Measurements from ENCODE around the gene TM4SF1. TPM values are rescaled to one million over a fixed set of nuclear protein-coding genes. Genes with fewer than 3 reads are reported as not detected.

Gene TM4SF1
- polyA plus RNA-seq, 10 donors = 35.7 to 54.8 (median 43.3) TPM

GRCh38 chr3:149376718-149377407 is 586 bp downstream of the TM4SF1 start:
- DNase-seq = peak in 2 of 3 donors; percentile 27 to 59

- DNase-seq = no peak
These were observed 1.8 kb downstream of the TM4SF1 start for GRCh38 chr3:149375501-149376196.

DNA sequence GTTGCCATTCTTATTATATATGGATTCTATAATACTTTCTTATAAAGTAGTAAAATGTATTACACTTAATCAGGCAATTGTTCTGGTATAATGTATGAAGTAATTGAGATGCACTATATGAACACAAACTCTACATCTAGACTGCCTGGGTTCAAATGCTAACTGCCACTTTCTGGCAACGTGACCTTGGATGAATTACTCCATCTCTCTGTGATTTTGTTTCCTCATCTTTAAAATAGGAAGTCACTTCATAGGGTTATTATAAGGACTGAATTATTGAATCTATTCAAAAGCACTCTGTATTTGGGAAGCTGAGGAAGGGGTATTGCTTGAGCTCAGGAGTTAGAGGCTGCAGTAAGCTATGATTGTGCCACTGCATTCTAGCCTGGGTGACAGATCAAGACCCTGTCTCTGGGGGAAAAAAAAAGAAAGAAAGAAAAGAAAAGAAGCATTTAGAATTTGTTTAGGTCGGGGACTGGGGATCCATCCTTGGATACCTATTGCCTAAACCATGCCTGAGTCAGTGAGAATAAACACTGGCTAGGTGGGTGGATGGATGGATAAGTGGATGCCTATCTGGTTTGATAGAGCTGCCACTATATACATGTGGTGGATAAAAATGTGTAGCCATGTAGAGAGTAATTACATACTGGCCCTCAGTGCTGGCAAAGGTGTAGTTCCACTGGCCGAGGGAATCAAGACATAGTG is 2.5 kb downstream of the TM4SF1 start:
- no peak for DNase-seq

- no peak for DNase-seq
These were observed 3.1 kb downstream of the TM4SF1 start for GRCh38 chr3:149374391-149374790.

DNA sequence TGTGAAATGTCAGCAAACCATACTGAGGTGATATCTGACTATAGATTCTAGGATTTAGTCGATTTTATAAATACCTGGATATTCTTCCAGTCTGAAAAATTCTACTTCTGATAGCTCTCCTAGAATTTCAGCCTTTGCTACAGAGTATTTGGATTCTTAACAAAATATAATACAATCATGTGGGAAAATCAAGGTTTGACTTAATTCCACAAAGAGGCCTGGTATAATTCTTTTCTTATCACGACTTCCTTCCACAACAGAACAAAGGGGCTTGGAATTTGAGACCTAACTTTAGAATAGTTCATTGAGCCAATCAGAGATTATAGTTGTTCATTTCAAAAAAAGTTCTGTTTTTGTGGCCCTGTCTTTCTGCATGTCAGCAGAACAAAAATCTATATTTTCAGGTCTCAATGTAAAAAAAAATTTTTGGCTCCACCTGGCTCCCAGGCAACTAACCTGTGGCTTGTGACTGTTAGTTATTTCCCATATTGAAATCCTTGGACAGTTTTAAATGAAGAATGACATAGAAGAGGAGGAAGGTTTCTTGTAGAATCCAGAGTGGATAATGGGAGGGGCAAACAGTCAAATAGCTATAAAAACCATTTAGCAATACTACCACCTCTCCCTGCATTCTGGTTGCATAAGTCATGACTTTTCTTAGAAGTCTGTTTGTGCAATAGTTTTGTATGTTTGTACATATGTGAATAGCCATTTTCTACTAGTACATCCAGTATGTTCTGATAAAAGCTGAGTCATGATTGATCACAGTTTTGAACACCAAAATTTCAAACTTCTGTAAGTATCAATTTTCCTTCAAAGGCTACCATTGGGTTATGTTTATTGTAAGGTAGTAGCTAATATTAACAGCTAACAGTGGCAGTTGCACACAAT is 4.0 kb downstream of the TM4SF1 start:
- no peak for DNase-seq

DNA sequence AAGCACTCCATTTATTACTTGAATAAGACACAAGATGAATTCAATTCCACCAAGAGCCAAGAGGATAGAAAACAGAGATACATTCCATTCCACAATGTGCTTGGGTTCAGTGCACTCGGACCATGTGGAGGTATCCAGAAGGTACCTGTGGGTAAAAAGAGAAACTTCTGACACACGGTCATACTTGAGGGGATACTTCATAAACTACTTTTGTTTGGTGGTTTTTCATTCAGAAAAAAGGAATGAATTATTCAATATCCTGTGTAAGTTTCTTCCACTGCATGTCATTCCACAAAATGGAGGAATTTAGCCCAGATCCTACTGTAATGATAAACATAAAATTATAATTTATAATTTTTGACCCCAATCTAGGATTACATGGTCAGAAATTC is 5.7 kb downstream of the TM4SF1 start:
- no peak for DNase-seq

DNA sequence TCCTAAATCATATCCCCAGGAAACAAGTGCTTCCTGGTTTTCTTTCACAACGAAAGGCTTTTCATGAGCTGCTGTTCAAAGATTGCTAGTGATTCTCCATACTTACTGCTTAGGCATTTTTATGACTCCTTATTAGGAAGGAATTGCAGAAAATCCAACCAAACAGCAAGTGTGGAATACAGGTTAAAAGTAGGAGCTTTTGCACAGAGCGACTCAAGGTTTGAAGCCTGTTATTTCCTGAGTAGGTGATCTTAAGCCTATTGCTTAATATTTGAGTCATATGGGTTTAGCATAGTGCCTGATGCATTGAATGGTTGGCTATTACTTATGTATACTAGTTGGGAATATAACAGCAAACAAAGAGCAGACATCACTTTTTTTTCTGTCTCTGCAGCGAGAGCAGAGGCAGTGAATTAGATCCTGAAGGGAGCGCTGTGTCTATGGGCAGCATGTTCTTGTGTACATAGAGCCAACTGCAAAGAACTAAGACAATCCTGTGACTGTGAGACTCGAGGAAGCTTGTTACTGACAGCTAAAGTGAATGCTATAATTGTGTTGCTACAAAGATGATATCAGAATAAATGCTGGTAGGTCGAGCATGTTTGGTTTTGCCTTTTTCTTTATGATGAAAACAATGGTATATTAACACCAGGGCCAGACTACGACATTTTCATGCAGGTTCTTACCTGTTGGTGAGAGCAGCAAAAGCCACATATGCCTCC is 6.3 kb downstream of the TM4SF1 start:
- DNase-seq = no peak

- DNase-seq = no peak
These were observed 7.2 kb downstream of the TM4SF1 start for GRCh38 chr3:149369991-149370866.

DNA sequence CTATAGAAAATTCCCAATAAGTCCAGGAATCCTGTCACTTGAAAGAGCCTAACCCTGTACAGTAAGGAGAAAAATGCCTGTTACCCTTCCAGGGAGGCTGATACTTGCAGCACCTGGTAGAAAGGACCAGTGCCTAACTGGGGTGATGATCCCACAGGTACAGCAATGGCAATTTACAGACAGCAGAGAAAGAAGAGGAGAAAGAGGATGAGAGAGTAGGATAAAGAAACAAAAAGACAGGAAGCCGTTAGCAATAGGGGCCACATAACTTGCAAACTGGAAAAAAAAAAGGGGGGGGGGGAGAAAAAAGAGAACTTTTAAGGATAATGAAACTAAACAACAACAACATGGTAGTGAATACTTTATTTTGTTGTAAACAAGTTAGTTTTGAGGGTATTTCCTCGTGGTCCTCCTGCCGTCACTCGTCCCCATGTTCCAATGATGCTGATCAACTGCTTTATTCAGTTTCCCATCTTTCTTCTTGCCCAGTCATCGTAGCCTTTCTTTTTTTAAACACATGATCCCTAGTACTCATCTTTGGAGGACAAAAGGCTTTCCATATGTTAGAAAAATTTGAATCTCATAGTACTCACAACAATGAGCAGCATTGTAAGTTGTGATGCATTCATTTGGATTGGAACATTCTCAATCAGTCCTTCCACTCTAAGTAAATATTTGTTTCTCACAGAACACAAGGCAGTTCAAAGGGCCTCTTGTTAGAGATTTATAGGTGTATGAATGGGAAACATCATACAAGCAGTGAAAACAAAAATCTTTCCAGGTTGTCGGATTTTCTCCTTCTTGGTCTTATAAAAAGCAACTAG is 8.6 kb downstream of the TM4SF1 start:
- no peak for DNase-seq

- DNase-seq = no peak
These were observed 9.2 kb downstream of the TM4SF1 start for GRCh38 chr3:149368201-149368673.

DNA sequence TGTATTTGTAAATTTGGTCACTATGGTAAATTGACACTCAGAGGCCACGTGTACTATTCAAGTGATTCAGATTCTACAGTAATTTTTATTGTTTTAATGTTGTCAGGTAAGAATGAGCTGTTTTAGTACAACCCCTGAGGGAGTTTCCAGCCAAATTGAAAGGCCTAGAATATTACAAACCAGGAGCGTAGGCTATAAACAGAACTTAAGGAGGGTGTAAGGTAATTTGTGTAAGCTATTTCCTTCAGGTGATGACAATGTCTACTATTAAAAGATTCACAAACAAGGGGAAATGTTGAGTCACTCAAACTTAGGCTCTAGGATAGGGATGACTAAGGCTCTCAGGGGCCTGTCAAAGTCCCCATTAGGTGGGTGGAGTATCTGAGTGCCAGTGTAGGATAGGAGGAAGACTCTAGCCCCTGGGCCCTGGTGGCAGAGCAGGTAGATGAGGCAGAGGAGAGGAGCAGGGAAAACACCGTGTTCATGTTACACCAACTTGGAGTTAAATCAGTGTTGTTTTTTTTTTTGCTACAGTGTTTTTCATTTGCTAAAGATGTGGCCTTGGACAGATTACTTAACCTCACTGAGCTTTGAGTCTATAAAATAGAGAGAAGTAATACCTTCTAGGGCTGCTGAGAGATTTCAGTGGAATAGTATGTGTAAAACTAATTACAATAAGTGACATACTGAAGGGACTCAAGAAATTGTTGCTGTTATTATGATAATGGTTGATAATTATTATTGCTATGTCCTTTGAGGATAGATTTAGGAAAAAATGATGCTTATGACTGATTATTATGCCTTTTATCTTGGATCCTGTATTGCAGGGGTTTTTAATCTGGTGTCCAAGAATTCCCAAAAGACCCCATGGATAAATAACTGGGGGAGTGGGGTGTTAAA is 10.3 kb downstream of the TM4SF1 start:
- DNase-seq = no peak

GRCh38 chr3:149366031-149366430 is 11.4 kb downstream of the TM4SF1 start:
- no peak for DNase-seq

GRCh38 chr3:149364624-149365023 is 12.8 kb downstream of the TM4SF1 start:
- DNase-seq = no peak

DNA sequence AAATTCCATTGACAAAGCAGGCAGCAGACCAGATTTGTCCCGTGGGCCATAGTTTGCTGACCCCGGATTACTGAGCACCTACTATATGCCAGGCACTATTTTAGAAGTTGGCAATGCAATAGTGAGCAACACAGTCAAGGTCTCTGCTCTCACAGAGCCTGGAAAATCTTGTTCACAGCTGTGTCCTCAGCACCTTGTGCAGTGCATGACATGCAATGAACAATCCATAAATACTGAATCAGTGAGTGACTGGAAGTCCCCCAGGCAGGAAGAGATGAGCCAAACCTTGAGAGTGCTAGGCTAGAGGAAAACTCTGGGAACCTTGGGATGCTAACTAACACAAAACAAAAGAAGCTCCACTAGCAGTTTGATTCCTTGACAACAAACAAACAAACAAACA is 14.4 kb downstream of the TM4SF1 start:
- DNase-seq = peak in 1 of 3 donors; percentile 26

DNA sequence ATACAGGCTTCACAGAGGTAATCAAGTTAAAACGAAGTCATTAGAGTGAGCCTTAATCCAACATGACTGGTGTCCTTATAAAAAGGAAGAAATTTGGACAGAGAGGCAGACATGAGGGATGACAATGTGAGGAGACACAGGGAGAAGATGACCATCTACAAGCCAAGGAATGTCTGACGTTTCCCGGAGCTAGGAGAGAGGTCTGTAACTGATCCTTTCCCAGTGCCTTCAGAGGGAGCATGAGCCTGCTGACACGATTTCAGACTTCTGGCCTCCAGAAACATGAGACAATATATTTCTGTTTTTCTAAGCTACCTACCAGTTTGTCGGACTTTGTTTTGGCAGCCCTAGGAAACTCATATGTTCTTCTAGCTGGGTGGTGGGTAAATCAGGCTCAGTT is 15.1 kb downstream of the TM4SF1 start:
- DNase-seq = no peak

DNA sequence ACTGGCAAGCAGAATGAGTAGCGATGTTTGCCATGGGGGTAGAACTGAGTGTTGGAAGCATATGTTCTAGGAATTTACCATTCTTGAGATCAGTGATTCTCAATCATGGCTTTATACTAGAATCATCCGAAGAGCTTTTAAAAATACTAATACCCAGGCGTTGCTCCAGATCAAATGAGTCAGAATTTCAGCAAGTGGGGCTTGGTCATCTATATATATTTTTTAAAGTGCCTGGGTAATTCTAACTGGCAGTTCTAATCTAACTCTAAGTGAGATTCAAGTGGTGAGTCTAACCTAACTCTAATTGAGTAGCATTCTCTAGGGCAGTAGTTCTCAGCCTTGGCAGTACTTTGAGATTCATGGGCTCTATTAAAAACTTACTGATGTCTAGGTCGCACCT is 20.8 kb downstream of the TM4SF1 start:
- DNase-seq = no peak

- DNase-seq = no peak
These were observed 21.3 kb downstream of the TM4SF1 start for GRCh38 chr3:149356044-149356592.

All from muscle of back (tissue), 11 donors.